Esophagus muscularis mucosa (tissue), 4 donors: Measurements from ENCODE around the gene PCF11. TPM values are rescaled to one million over a fixed set of nuclear protein-coding genes. Genes with fewer than 3 reads are reported as not detected.

Experiments
- DNase-seq: peaks from one replicate; pipeline ENCODE4 v3.0.0-alpha.2; 2017; ENCODE audit errors: extremely low spot score
- H3K27ac ChIP-seq, 4 donors: fragments of 200-600 bp; sonication (generic); replicated peaks in 1 of 4; 1 replicate in 3 of 4; 2 replicates in 1 of 4; pipeline ENCODE4 v1.5.1; 2016 to 2019; ENCODE audit warnings: mild to moderate bottlenecking in 1 of 4
- H3K27me3 ChIP-seq, 4 donors: fragments of 200-600 bp; sonication (generic); one replicate each; pipeline versions ENCODE4 v1.5.1 to v1.6.0; 2016 to 2019
- H3K36me3 ChIP-seq, 4 donors: fragments of 200-600 bp; sonication (generic); one replicate each; pipeline ENCODE4 v1.5.1; 2016 to 2019
- H3K4me1 ChIP-seq, 4 donors: fragments of 200-600 bp; sonication (generic); one replicate each; pipeline ENCODE4 v1.5.1; 2016 to 2019
- H3K4me3 ChIP-seq, 4 donors: fragments of 200-600 bp; sonication (generic); 1 replicate in 2 of 4; 2 replicates in 2 of 4; pipeline ENCODE4 v1.5.1; 2016 to 2019; ENCODE audit warnings: mild to moderate bottlenecking in 4 of 4, moderate library complexity in 1 of 4
- H3K9me3 ChIP-seq, 4 donors: fragments of 200-600 bp; sonication (generic); 1 replicate in 3 of 4; 2 replicates in 1 of 4; pipeline ENCODE4 v1.5.1; 2016 to 2019
- EP300 ChIP-seq: sonication (generic); formaldehyde crosslinking; IDR thresholded peaks from one replicate; pipeline ENCODE4 v1.6.1; 2017; ENCODE audit warnings: antibody characterized with exemption
- POLR2A ChIP-seq: fragments of 450-650 bp; IDR thresholded peaks from one replicate; pipeline ENCODE4 v1.6.1; 2017; ENCODE audit warnings: antibody characterized with exemption, moderate library complexity, mild to moderate bottlenecking, low read depth
- POLR2AphosphoS5 ChIP-seq, 2 donors: sonication (generic); formaldehyde crosslinking; IDR thresholded peaks; one replicate each; pipeline ENCODE4 v1.6.1; 2017; ENCODE audit warnings: antibody characterized with exemption in 2 of 2
- WGBS: methylation state at CpG from one replicate; pipeline ENCODE4 v1.1.5; 2018; 5-methylcytosine and 5-hydroxymethylcytosine counted together
- intact Hi-C: fragments of 100-400 bp; cut with DNase I; formaldehyde crosslinking; loops from one replicate; pipeline ENCODE4 v1.15.1; 2023
- total RNA-seq, 4 donors: library from RNA; depleted of rRNA; stranded (reverse); fragments of >200 nt; gene quantifications; one replicate each; pipeline versions ENCODE4 v1.1.0 to v1.2.1, GENCODE V29; 2016
- TF ChIP-seq, protein P1 (sequence below), 3 experiments: fragments of 200-600 bp in 2 of 3; fragments of 450-650 bp in 1 of 3; sonication (generic) in 2 of 3; IDR thresholded peaks; one replicate each; pipeline ENCODE4 v1.5.1; 2017 to 2019; ENCODE audit warnings: antibody characterized with exemption in 3 of 3, mild to moderate bottlenecking in 2 of 3, moderate library complexity in 1 of 3

PCF11 gene
- total RNA-seq, 4 donors from 2014 or later = 32.3 to 58.0 (median 41.9) TPM

DNA sequence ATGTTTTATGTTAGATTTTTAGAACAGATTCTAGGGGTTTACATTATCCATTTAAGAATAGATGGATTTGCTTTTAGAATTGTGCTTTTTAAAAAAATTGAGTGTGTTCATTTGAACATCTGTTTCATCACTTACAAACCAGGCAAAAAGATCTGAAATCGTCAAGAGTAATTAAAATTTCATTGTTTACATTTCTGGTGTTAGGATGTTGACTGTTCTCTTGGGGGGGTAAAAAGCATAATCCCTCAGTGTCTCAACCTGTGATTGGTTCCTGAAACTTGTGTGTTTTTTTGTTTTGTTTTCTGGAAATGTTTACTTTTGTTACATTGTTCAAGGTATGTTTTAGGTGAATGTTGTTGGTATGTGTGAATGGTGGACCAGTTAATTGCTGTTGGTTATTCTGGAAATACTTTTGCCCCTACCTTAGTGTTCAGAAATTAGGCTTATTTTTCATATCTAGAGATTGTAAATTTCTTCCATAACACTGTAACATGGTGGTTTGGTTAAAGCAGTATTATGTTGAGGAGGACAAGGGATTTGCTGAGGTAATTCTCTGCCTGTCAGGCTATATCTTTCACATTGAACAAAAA is 4.8 kb downstream of the PCF11 start:
- WGBS = 39% methylated on average over 1 of the region's 1 CpG
- intact Hi-C loops = no loop called here
- no peak for DNase-seq
- Histone ChIP-seq H3K9me3 (no peaks in the 10 kb centered on the region), H3K27me3 (no peaks in the 10 kb centered on the region), H3K4me1 (peaks cover 35 to 45% (median 40%) of the 10 kb centered on the region in 4 donors), H3K4me3 (no peak overlapping the region), H3K27ac (peak overlapping the region in 2 of 4 donors; percentile 100), H3K36me3 (peaks cover 0 to 29% (median 25%) of the 10 kb centered on the region in 4 donors)
- TF ChIP-seq, protein P1, sequence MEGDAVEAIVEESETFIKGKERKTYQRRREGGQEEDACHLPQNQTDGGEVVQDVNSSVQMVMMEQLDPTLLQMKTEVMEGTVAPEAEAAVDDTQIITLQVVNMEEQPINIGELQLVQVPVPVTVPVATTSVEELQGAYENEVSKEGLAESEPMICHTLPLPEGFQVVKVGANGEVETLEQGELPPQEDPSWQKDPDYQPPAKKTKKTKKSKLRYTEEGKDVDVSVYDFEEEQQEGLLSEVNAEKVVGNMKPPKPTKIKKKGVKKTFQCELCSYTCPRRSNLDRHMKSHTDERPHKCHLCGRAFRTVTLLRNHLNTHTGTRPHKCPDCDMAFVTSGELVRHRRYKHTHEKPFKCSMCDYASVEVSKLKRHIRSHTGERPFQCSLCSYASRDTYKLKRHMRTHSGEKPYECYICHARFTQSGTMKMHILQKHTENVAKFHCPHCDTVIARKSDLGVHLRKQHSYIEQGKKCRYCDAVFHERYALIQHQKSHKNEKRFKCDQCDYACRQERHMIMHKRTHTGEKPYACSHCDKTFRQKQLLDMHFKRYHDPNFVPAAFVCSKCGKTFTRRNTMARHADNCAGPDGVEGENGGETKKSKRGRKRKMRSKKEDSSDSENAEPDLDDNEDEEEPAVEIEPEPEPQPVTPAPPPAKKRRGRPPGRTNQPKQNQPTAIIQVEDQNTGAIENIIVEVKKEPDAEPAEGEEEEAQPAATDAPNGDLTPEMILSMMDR (IDR thresholded peaks at IDR 0.05) = no peak
- TF ChIP-seq EP300 (no peak), POLR2AphosphoS5 (IDR thresholded peaks at IDR 0.05) (no peak), POLR2A (no peak)

DNA sequence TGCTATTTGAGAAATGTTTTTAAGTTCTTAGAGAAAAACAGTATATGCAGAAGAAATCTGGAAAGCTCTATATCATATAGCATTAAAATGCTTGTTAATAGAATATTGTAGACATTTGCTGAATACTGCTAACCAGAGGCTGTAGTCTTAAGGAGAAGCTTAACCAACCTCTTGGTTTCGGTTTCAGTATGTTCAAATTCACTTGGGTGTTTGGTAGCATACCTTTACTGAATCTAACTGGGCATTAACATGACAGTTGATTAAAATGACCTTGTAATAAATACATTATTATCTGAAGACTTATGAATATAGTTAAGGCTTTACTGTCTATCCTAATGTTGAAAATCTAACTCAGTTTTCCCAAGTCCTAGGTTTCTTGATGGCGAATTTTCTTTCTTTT is 5.4 kb downstream of the PCF11 start:
- peak overlapping the region; percentile 2 to 100 (median 24) for H3K27ac ChIP-seq
- intact Hi-C loops = no loop called here
- no peak overlapping the region for H3K4me3 ChIP-seq
- no peak for DNase-seq
- TF ChIP-seq EP300 (no peak), POLR2A (no peak), POLR2AphosphoS5 (IDR thresholded peaks at IDR 0.05) (no peak)
- TF ChIP-seq, protein P1 (IDR thresholded peaks at IDR 0.05) = no peak
- H3K27me3 ChIP-seq = no peaks in the 10 kb centered on the region
- no peaks in the 10 kb centered on the region for H3K9me3 ChIP-seq
- 76% methylated on average over 2 of the region's 2 CpGs for WGBS
- H3K4me1 ChIP-seq = peaks cover 35 to 45% (median 40%) of the 10 kb centered on the region in 4 donors
- peaks cover 5 to 36% (median 29%) of the 10 kb centered on the region in 4 donors for H3K36me3 ChIP-seq

GRCh38 chr11:83166193-83166866 is 9.4 kb downstream of the PCF11 start:
- H3K4me3 ChIP-seq = no peak overlapping the region
- intact Hi-C loops = no loop called here
- H3K36me3 ChIP-seq = peaks cover 20 to 71% (median 57%) of the 10 kb centered on the region in 4 donors
- DNase-seq = no peak
- H3K9me3 ChIP-seq = no peaks in the 10 kb centered on the region
- WGBS = 93% methylated on average over 11 of the region's 11 CpGs
- H3K4me1 ChIP-seq = peaks cover 35 to 49% (median 43%) of the 10 kb centered on the region in 4 donors
- TF ChIP-seq POLR2AphosphoS5 (IDR thresholded peaks at IDR 0.05) (peak in 1 of 2 donors; percentile 16), EP300 (no peak), POLR2A (no peak)
- TF ChIP-seq, protein P1 (IDR thresholded peaks at IDR 0.05) = no peak
- no peak overlapping the region for H3K27ac ChIP-seq
- no peaks in the 10 kb centered on the region for H3K27me3 ChIP-seq

- Histone ChIP-seq H3K27ac (no peak overlapping the region), H3K27me3 (no peaks in the 10 kb centered on the region), H3K4me1 (peaks cover 37 to 51% (median 46%) of the 10 kb centered on the region in 4 donors), H3K4me3 (no peak overlapping the region), H3K36me3 (peaks cover 20 to 86% (median 65%) of the 10 kb centered on the region in 4 donors), H3K9me3 (no peaks in the 10 kb centered on the region)
- no peak for DNase-seq
- intact Hi-C loops = no loop called here
- TF ChIP-seq POLR2AphosphoS5 (IDR thresholded peaks at IDR 0.05) (no peak), EP300 (no peak), POLR2A (no peak)
- TF ChIP-seq, protein P1 (IDR thresholded peaks at IDR 0.05) = no peak
- WGBS = 100% methylated on average over 4 of the region's 5 CpGs
Measured at GRCh38 chr11:83168756-83169155, 11.8 kb downstream of the PCF11 start.
